Smooth muscle cell (in vitro differentiated cells): ENCODE measurements around the gene PRCD. TPM values are rescaled to one million over a fixed set of nuclear protein-coding genes. Genes with fewer than 3 reads are reported as not detected.

Experiments used
- DNase-seq: peaks from one replicate; lab custom pipeline; 2025; ENCODE audit not compliant: unreplicated experiment; lab: John Stamatoyannopoulos, UW
- H2AFZ ChIP-seq: fragments of 200-600 bp; sonication (generic); 2 replicates; pipeline ENCODE4 v1.6.0; 2016; ENCODE audit warnings: antibody characterized with exemption, low read depth, mild to moderate bottlenecking
- H3F3A ChIP-seq: fragments of 200-600 bp; sonication (generic); 2 replicates; pipeline ENCODE4 v1.6.0; 2017; ENCODE audit warnings: antibody characterized with exemption, low read depth
- H3K27ac ChIP-seq: fragments of 200-600 bp; sonication (generic); 2 replicates; pipeline ENCODE4 v1.5.1; 2016; ENCODE audit warnings: low read depth, mild to moderate bottlenecking
- H3K27me3 ChIP-seq: fragments of 200-600 bp; sonication (generic); 2 replicates; pipeline ENCODE4 v1.6.1; 2016; ENCODE audit warnings: low read depth, mild to moderate bottlenecking
- H3K36me3 ChIP-seq: fragments of 200-600 bp; sonication (generic); 2 replicates; pipeline ENCODE4 v1.5.1; 2016; ENCODE audit warnings: low read depth
- H3K4me1 ChIP-seq: fragments of 200-600 bp; sonication (generic); 2 replicates; pipeline ENCODE4 v1.5.1; 2016; ENCODE audit warnings: low read depth
- H3K4me2 ChIP-seq: fragments of 200-600 bp; sonication (generic); 2 replicates; pipeline ENCODE4 v1.6.0; 2016; ENCODE audit warnings: mild to moderate bottlenecking
- H3K4me3 ChIP-seq: fragments of 200-600 bp; sonication (generic); 2 replicates; pipeline ENCODE4 v1.5.1; 2016; ENCODE audit warnings: mild to moderate bottlenecking
- H3K79me2 ChIP-seq: fragments of 200-600 bp; sonication (generic); 2 replicates; pipeline ENCODE4 v1.6.0; 2016; ENCODE audit warnings: low read depth, mild to moderate bottlenecking
- H3K9ac ChIP-seq: fragments of 200-600 bp; sonication (generic); 2 replicates; pipeline ENCODE4 v1.6.0; 2016; ENCODE audit warnings: low read depth
- H3K9me3 ChIP-seq: fragments of 200-600 bp; sonication (generic); replicated peaks from 2 replicates; pipeline ENCODE4 v1.5.1; 2016; ENCODE audit warnings: low read depth
- H4K20me1 ChIP-seq: fragments of 200-600 bp; sonication (generic); 2 replicates; pipeline ENCODE4 v1.6.0; 2016; ENCODE audit warnings: low read depth
- CTCF ChIP-seq: fragments of 200-600 bp; sonication (generic); IDR thresholded peaks from 2 replicates; pipeline ENCODE4 v1.5.1; 2017; ENCODE audit warnings: borderline replicate concordance, mild to moderate bottlenecking, antibody characterized with exemption; ENCODE audit not compliant: insufficient read depth, poor library complexity, severe bottlenecking
- WGBS: methylation state at CpG from one replicate; pipeline ENCODE4 v1.1.7; 2016; ENCODE audit warnings: low lambda C conversion rate; 5-methylcytosine and 5-hydroxymethylcytosine counted together
- polyA plus RNA-seq: library from polyadenylated mRNA; unstranded; fragments of >200 nt; fragmentation: Nextera tagmentation; extraction: Ambion mirVana; gene quantifications from 2 replicates; pipeline ENCODE4 v1.2.1, GENCODE V29; 2016
- total RNA-seq: library from RNA; depleted of rRNA; stranded (reverse); fragments of >200 nt; gene quantifications from 2 replicates; pipeline ENCODE4 v1.2.3, GENCODE V29; 2014

The PRCD gene
- total and polyA plus RNA-seq, 2 experiments from 2014 or later = 0.31 to 5.8 TPM

DNA sequence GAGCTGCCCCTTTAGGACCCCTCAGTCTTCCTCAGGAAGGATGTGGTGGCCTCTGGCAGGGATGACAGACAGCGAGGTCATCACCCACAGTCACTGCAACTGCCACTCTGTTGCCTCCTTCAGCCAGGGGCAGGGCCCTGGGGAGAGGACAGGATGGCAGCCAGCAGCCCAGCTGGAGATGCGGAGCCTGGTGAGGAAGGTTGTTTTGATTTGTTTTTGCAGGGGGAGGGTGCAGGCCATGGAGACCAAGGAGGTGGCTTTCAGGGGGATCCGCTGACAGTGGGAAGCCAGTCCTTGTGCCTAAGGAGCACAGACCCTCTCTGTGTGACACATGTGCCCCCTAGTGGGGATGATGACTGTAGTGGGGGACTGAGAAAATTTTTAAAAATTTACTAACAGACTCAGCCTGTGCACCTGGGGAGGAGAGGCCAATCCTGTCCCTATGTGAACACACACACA, 7.4 kb downstream of the PRCD start:
- no peak for DNase-seq
- Histone ChIP-seq H3K4me1 (peaks cover 13% of the 10 kb centered on the region), H3K4me3 (no peak overlapping the region), H2AFZ (no peak overlapping the region), H3K4me2 (peak overlapping the region; percentile 25), H3K9me3 (no peaks in the 10 kb centered on the region), H3K9ac (no peak overlapping the region), H4K20me1 (no peaks in the 10 kb centered on the region), H3K27ac (no peak overlapping the region), H3K27me3 (no peaks in the 10 kb centered on the region), H3K36me3 (no peaks in the 10 kb centered on the region), H3F3A (peaks cover 11% of the 10 kb centered on the region), H3K79me2 (no peaks in the 10 kb centered on the region)
- TF ChIP-seq CTCF = peak; percentile 70
- WGBS = 46% methylated on average over 3 of the region's 3 CpGs

DNA sequence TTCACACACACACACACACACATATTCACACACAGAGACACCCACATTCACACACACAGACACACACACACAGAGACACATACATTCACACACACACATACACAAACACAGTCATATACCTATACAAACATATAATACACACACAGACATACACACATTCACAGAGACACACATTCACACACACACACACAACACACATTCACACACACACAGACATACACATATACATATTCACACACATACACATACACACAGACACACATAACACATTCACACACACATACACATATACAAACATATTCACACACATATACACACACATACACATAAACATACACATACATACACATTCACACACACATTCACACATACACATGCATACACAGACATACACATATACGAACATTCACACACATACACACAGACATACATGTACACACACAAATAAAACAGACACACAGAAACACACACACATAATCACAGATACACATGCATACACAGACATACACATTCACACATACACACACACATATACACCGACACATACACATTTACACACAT, 7.9 kb downstream of the PRCD start:
- no peaks in the 10 kb centered on the region for H3K9me3 ChIP-seq
- H3F3A ChIP-seq = peaks cover 11% of the 10 kb centered on the region
- no peaks in the 10 kb centered on the region for H4K20me1 ChIP-seq
- 70% methylated on average over 2 of the region's 2 CpGs for WGBS
- H3K9ac ChIP-seq = no peak overlapping the region
- no peak for TF ChIP-seq CTCF
- H3K36me3 ChIP-seq = no peaks in the 10 kb centered on the region
- no peaks in the 10 kb centered on the region for H3K27me3 ChIP-seq
- no peak overlapping the region for H3K27ac ChIP-seq
- H3K4me3 ChIP-seq = no peak overlapping the region
- H3K79me2 ChIP-seq = no peaks in the 10 kb centered on the region
- H3K4me2 ChIP-seq = no peak overlapping the region
- H2AFZ ChIP-seq = no peak overlapping the region
- peaks cover 13% of the 10 kb centered on the region for H3K4me1 ChIP-seq
- no peak for DNase-seq

DNA sequence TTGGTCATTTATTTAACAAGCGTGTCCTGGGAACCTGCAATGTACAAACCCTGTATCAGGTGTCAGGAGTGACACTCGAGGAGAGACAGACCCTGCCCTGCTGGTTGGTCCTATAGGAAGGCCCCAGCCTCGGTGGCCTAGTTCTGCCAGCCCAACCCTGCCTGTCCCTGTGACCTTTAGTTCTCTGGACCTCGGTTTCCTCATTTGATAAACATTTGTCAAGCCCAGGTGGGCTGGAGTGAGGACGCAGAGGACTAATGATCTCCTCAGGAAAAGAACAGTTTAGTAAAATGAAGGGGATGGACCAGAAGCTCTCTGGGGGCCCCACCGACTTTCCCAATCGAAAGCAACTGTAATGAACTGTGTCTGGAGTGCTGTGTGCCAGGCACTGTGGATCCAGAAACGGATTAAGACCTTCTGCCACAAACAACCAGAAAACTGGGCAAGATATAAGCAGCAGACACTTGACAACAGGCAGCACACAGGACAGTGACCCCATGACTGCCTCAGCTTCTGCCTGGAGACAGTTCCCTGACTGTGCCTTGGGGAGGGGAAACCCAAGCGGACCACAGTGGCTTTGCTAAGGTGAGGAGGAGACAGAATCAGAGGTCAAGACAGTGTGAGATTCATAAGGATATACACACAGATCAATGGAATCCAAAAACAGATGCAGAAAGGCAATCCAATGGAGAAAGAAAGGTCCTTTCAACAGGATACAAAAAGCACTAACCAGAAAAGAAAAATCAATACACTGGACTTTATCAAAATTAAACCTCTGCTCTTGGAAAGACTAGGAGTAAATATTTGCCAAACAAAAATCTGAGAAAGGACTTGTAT, 8.8 kb downstream of the PRCD start:
- no peaks in the 10 kb centered on the region for H3K27me3 ChIP-seq
- no peak overlapping the region for H2AFZ ChIP-seq
- no peaks in the 10 kb centered on the region for H4K20me1 ChIP-seq
- no peak overlapping the region for H3K27ac ChIP-seq
- no peaks in the 10 kb centered on the region for H3K9me3 ChIP-seq
- TF ChIP-seq CTCF = no peak
- DNase-seq = no peak
- peaks cover 13% of the 10 kb centered on the region for H3K4me1 ChIP-seq
- no peaks in the 10 kb centered on the region for H3K36me3 ChIP-seq
- H3F3A ChIP-seq = peaks cover 11% of the 10 kb centered on the region
- no peaks in the 10 kb centered on the region for H3K79me2 ChIP-seq
- 70% methylated on average over 9 of the region's 9 CpGs for WGBS
- H3K4me3 ChIP-seq = no peak overlapping the region
- peak overlapping the region; percentile 2 for H3K9ac ChIP-seq
- H3K4me2 ChIP-seq = no peak overlapping the region

DNA sequence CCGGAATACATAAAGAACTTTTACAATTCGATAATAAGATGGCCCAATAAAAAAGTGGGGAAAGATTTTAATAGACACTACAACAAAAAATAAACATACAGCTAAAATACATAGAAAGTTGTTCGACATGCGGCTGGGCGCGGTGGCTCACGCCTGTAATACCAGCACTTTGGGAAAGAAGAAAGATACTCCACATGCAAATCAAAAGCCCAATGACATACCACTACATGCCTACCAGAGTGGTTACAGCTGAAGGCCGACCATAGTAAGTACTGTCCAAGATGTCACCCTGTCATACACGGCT, 9.3 kb downstream of the PRCD start:
- no peak for DNase-seq
- WGBS = 96% methylated on average over 9 of the region's 9 CpGs
- H3K4me3 ChIP-seq = no peak overlapping the region
- H3K4me1 ChIP-seq = peaks cover 13% of the 10 kb centered on the region
- H2AFZ ChIP-seq = no peak overlapping the region
- H3K4me2 ChIP-seq = no peak overlapping the region
- H4K20me1 ChIP-seq = no peaks in the 10 kb centered on the region
- H3K9ac ChIP-seq = no peak overlapping the region
- no peak for TF ChIP-seq CTCF
- no peaks in the 10 kb centered on the region for H3K36me3 ChIP-seq
- H3K27me3 ChIP-seq = no peaks in the 10 kb centered on the region
- peaks cover 5% of the 10 kb centered on the region for H3F3A ChIP-seq
- no peak overlapping the region for H3K27ac ChIP-seq
- no peaks in the 10 kb centered on the region for H3K79me2 ChIP-seq
- H3K9me3 ChIP-seq = no peaks in the 10 kb centered on the region
